Measurements from ENCODE around the gene INCENP. TPM values are rescaled to one million over a fixed set of nuclear protein-coding genes. Genes with fewer than 3 reads are reported as not detected.
"Not testable (repeated sequence)": the region's sequence is repeated elsewhere in the genome, so short reads cannot be mapped to it uniquely, and the experiment has no call there.

The INCENP gene
- total and polyA plus RNA-seq, 2 donors (not counting 1 experiment from before 2014, with no cell fraction given) = 8.9 to 37.8 TPM

DNA sequence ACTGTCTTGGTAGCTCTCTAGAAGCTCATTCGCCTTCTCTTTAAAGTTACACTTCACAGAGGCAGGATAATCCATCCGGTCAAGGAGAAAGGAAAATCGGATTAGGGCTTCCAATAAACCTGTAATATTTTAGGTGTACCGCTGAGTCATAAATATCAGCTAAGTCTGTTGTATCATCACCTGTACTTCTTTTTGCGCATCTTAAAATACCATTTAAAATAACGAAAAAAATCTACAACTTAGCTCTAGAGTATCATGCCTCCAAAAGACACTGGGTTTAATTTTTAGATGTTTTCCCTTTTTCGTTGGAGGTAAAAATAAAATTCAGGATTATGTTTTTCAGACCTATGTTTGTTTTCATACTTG lies 41.5 kb upstream of the INCENP start:
- Histone ChIP-seq H3K9me3 (ENCODE audit: control extremely low read depth in 1 of 3, control insufficient read depth in 2 of 3, insufficient read depth in 1 of 3, low read length in 2 of 3) (no peaks in the 10 kb centered on the region), H4K20me1 (ENCODE audit: control insufficient read depth, insufficient read depth, low read length, poor library complexity, severe bottlenecking) (no peaks in the 10 kb centered on the region), H3K27me3 (replicated peaks in 1 of 4; ENCODE audit: control extremely low read depth in 1 of 4, control insufficient read depth in 3 of 4, insufficient read depth in 4 of 4, low read length in 3 of 4) (peaks cover 0 to 3% (median 0%) of the 10 kb centered on the region in 4 experiments), H3K79me2 (ENCODE audit: control insufficient read depth, insufficient read depth, low read length) (no peaks in the 10 kb centered on the region), H3K4me1 (ENCODE audit: control insufficient read depth in 2 of 2, insufficient read depth in 2 of 2, low read length in 2 of 2) (peaks cover 6 to 9% of the 10 kb centered on the region in 2 donors), H3K4me2 (replicated peaks; ENCODE audit: low read depth, low read length, poor library complexity, severe bottlenecking) (peak overlapping the region; percentile 66), H3K9ac (ENCODE audit: low read length) (no peak overlapping the region), H2AFZ (ENCODE audit: insufficient read depth, low read depth, low read length, poor library complexity, severe bottlenecking) (peak overlapping the region; percentile 45), H3K27ac (ENCODE audit: low read length in 2 of 2) (no peak overlapping the region), H3K36me3 (replicated peaks in 1 of 2; ENCODE audit: control extremely low read depth in 1 of 2, control insufficient read depth in 1 of 2, extremely low read depth in 1 of 2, insufficient read depth in 2 of 2, low read length in 1 of 2) (no peaks in the 10 kb centered on the region), H3K4me3 (ENCODE audit: control extremely low read depth in 1 of 5, extremely low read depth in 1 of 5, insufficient read depth in 1 of 5, low read depth in 2 of 5, low read length in 4 of 5) (peak overlapping the region in 1 of 5 experiments; percentile 31)
- peak; percentile 64 for TF ChIP-seq CTCF (IDR thresholded peaks at IDR 0.05)
- no peak for TF ChIP-seq EZH2 (IDR thresholded peaks at IDR 0.05; ENCODE audit: borderline replicate concordance, insufficient read depth, low read depth, low read length, poor library complexity, severe bottlenecking)
- Mint-ChIP-seq H3K4me3 (peak overlapping the region; percentile 75), H3K27ac (no peak overlapping the region), H3K27me3 (no peaks in the 10 kb centered on the region), H3K9me3 (ENCODE audit: insufficient read depth) (no peaks in the 10 kb centered on the region), H3K4me1 (peaks cover 9% of the 10 kb centered on the region)
- ATAC-seq (ENCODE audit: low read depth) (no peak), DNase-seq (no peak)
- CTCF ChIA-PET = interaction anchor here (0.6 to 10.3 kb wide), 67 partner anchors 9 to 335 kb away, joined by 3 to 424 read pairs (median 7); partner anchors contain the start of genes BEST1, FADS1, FEN1 and FTH1
- no CpG with 5 or more reads among the region's 7 CpGs for WGBS (ENCODE audit: insufficient coverage)
- POLR2A ChIA-PET = interaction anchor here (0.9 to 1.7 kb wide), 5 partner anchors 115 to 202 kb away, joined by 3 to 14 read pairs (median 4); partner anchors contain the start of gene FTH1
- intact Hi-C loops (cut with micrococcal nuclease) = loop anchor here (1.0 to 5.0 kb wide), 5 partner anchors 115 to 285 kb away; partner anchors contain the start of gene FTH1

- ATAC-seq (ENCODE audit: low read depth); H3K4me3 Mint-ChIP-seq; DNase-seq; H3K27ac Mint-ChIP-seq; H3K9me3 ChIP-seq (ENCODE audit: control extremely low read depth in 1 of 3, control insufficient read depth in 2 of 3, insufficient read depth in 1 of 3, low read length in 2 of 3); H4K20me1 ChIP-seq (ENCODE audit: control insufficient read depth, insufficient read depth, low read length, poor library complexity, severe bottlenecking); H3K27me3 ChIP-seq (replicated peaks in 1 of 4; ENCODE audit: control extremely low read depth in 1 of 4, control insufficient read depth in 3 of 4, insufficient read depth in 4 of 4, low read length in 3 of 4); H3K4me1 Mint-ChIP-seq; H3K4me3 ChIP-seq (ENCODE audit: control extremely low read depth in 1 of 5, extremely low read depth in 1 of 5, insufficient read depth in 1 of 5, low read depth in 2 of 5, low read length in 4 of 5); H3K27ac ChIP-seq (ENCODE audit: low read length in 2 of 2); H3K79me2 ChIP-seq (ENCODE audit: control insufficient read depth, insufficient read depth, low read length); H3K4me2 ChIP-seq (replicated peaks; ENCODE audit: low read depth, low read length, poor library complexity, severe bottlenecking); H3K9ac ChIP-seq (ENCODE audit: low read length); POLR2A ChIA-PET; H3K36me3 ChIP-seq (replicated peaks in 1 of 2; ENCODE audit: control extremely low read depth in 1 of 2, control insufficient read depth in 1 of 2, extremely low read depth in 1 of 2, insufficient read depth in 2 of 2, low read length in 1 of 2); H3K9me3 Mint-ChIP-seq (ENCODE audit: insufficient read depth); H3K4me1 ChIP-seq (ENCODE audit: control insufficient read depth in 2 of 2, insufficient read depth in 2 of 2, low read length in 2 of 2); H2AFZ ChIP-seq (ENCODE audit: insufficient read depth, low read depth, low read length, poor library complexity, severe bottlenecking); H3K27me3 Mint-ChIP-seq: not testable (repeated sequence)
- intact Hi-C loops (cut with micrococcal nuclease) = loop anchor here (5.0 kb wide), 1 partner anchor 118 kb away; the partner anchor contains the start of gene FTH1
- CTCF ChIA-PET = interaction anchor here (3.9 to 10.3 kb wide), 6 partner anchors 22 to 286 kb away, joined by 27 to 424 read pairs (median 191); partner anchors contain the start of gene BEST1
- 100% methylated on average over 3 of the region's 6 CpGs for WGBS (ENCODE audit: insufficient coverage)
Observed at GRCh38 chr11:62084801-62085200, 39.0 kb upstream of the INCENP start.

All from B cell (primary cell).